GM12878 (cell line): ENCODE results near the gene FFAR3. TPM values are rescaled to one million over a fixed set of nuclear protein-coding genes. Genes with fewer than 3 reads are reported as not detected.

Experiments
- ATAC-seq: fragments of 200-7000 bp; cut with Tn5 transposase; 3 replicates; pipeline ENCODE4 v1.9.1; 2020; ENCODE audit warnings: mild to moderate bottlenecking, moderate library complexity
- BruUV-seq: library from RNA; stranded (reverse); fragments of 400-500 nt; replicated peaks from 2 replicates; lab custom pipeline; 2021; lab: Mats Ljungman, UMichigan
- CTCF ChIA-PET: fragments of 300-600 bp; sonication (Branson Sonifier 250); formaldehyde crosslinking; extraction: SDS; loops from one replicate; lab custom pipeline; 2021; ENCODE audit warnings: inconsistent platforms; lab: Yijun Ruan, JAX
- POLR2A ChIA-PET: fragments of 350-600 bp; formaldehyde crosslinking; extraction: SDS; loops from one replicate; lab custom pipeline; 2021; ENCODE audit warnings: inconsistent platforms; lab: Charles Lee
- RAD21 ChIA-PET: fragments of 300-600 bp; sonication (Branson Sonifier 250); formaldehyde crosslinking; loops from one replicate; lab custom pipeline; 2023; ENCODE audit warnings: antibody characterized with exemption; ENCODE audit not compliant: unreplicated experiment; lab: Charles Lee
- SMC1A ChIA-PET: fragments of 300-600 bp; sonication (Branson Sonifier 250); formaldehyde crosslinking; loops from one replicate; lab custom pipeline; 2023; ENCODE audit not compliant: unreplicated experiment, uncharacterized antibody; lab: Charles Lee
- DNase-seq: peaks from one replicate; pipeline ENCODE4 v3.0.0-alpha.2; 2011; ENCODE audit warnings: low read depth, low spot score
- FAIRE-seq: peaks from 3 replicates; lab custom pipeline; 2011; peaks lifted over from hg19 to GRCh38; lab: Jason Lieb, UNC
- H2AFZ ChIP-seq: 2 replicates; pipeline ENCODE4 v1.6.0; 2011; ENCODE audit warnings: low read depth, low read length, control low read depth; ENCODE audit not compliant: control insufficient read depth
- H3K27ac ChIP-seq: 2 replicates; pipeline ENCODE4 v1.5.1; 2011; ENCODE audit warnings: control low read depth; ENCODE audit not compliant: control insufficient read depth, insufficient read depth
- H3K27me3 ChIP-seq, 2 experiments: replicated peaks in 1 of 2; 2 replicates each; pipeline versions ENCODE4 v1.6.0 to v1.6.1; 2011; ENCODE audit warnings: low read length in 1 of 2; ENCODE audit not compliant: control insufficient read depth in 2 of 2, insufficient read depth in 2 of 2
- H3K36me3 ChIP-seq, 2 experiments: 2 replicates each; pipeline ENCODE4 v1.5.1; 2011; ENCODE audit warnings: low read length in 1 of 2; ENCODE audit not compliant: control insufficient read depth in 2 of 2, insufficient read depth in 2 of 2
- H3K4me1 ChIP-seq: 2 replicates; pipeline ENCODE4 v1.6.1; 2011; ENCODE audit warnings: mild to moderate bottlenecking, low read length, moderate library complexity, mixed read lengths; ENCODE audit not compliant: control insufficient read depth, insufficient read depth
- H3K4me2 ChIP-seq: 2 replicates; pipeline ENCODE4 v1.6.0; 2011; ENCODE audit warnings: control low read depth; ENCODE audit not compliant: control insufficient read depth, insufficient read depth
- H3K4me3 ChIP-seq: fragments of 200-600 bp; sonication (generic); 2 replicates; pipeline ENCODE4 v1.5.1; 2016
- H3K79me2 ChIP-seq: 2 replicates; pipeline ENCODE4 v1.6.0; 2011; ENCODE audit warnings: low read length; ENCODE audit not compliant: control insufficient read depth, insufficient read depth
- H3K9ac ChIP-seq: 2 replicates; pipeline ENCODE4 v1.8.0; 2011; ENCODE audit warnings: low read length, control low read depth, mixed read lengths; ENCODE audit not compliant: control insufficient read depth, insufficient read depth
- H3K9me3 ChIP-seq: replicated peaks from 3 replicates; pipeline ENCODE4 v1.5.1; 2011; ENCODE audit warnings: mild to moderate bottlenecking, low read length; ENCODE audit not compliant: control insufficient read depth, insufficient read depth
- H4K20me1 ChIP-seq: 2 replicates; pipeline ENCODE4 v1.6.0; 2011; ENCODE audit not compliant: control insufficient read depth, insufficient read depth
- CTCF ChIP-seq, 3 experiments: IDR thresholded peaks in 2 of 3; conservative IDR thresholded peaks in 1 of 3; 2 replicates each; pipeline ENCODE4 v1.5.1; 2011; ENCODE audit warnings: low read depth in 3 of 3, low read length in 3 of 3, mild to moderate bottlenecking in 3 of 3, control low read depth in 2 of 3, moderate library complexity in 2 of 3, inconsistent platforms in 1 of 3, mixed read lengths in 1 of 3; ENCODE audit not compliant: control insufficient read depth in 2 of 3, insufficient read depth in 1 of 3; ENCODE audit errors: extremely low read depth in 1 of 3
- LARP7 ChIP-seq: fragments of 450-650 bp; IDR thresholded peaks from 2 replicates; pipeline ENCODE4 v1.6.1; 2017; ENCODE audit warnings: mild to moderate bottlenecking
- PML ChIP-seq: IDR thresholded peaks from 2 replicates; pipeline ENCODE4 v1.6.1; 2012; ENCODE audit warnings: low read length, inconsistent platforms
- RAD21 ChIP-seq: IDR thresholded peaks from 2 replicates; pipeline ENCODE4 v1.6.1; 2011; ENCODE audit warnings: mild to moderate bottlenecking, low read depth, low read length, moderate library complexity; ENCODE audit not compliant: insufficient read depth
- SMC3 ChIP-seq: IDR thresholded peaks from 2 replicates; pipeline ENCODE4 v1.6.1; 2011; ENCODE audit warnings: low read length, improper control_type of control experiment, borderline replicate concordance
- WGBS: methylation state at CpG from one replicate; pipeline ENCODE4 v1.1.6; 2016; ENCODE audit warnings: low lambda C conversion rate; ENCODE audit not compliant: insufficient replicate concordance, insufficient coverage; ENCODE audit errors: missing lambda C conversion rate; 5-methylcytosine and 5-hydroxymethylcytosine counted together
- in situ Hi-C: fragments of 300-500 bp; cut with MboI; formaldehyde crosslinking; loops from 9 replicates; pipeline ENCODE4 v1.14.3; 2018; ENCODE audit warnings: mixed read lengths
- intact Hi-C: fragments of 100-400 bp; cut with micrococcal nuclease; formaldehyde crosslinking; loops from one replicate; pipeline ENCODE4 v1.14.2; 2022; ENCODE audit not compliant: unreplicated experiment
- polyA plus RNA-seq, 11 experiments: library from polyadenylated mRNA; depleted of rRNA in 4 of 11; unstranded in 6 of 11; stranded (reverse) in 5 of 11; fragments of >200 nt; fragmentation: Nextera tagmentation in 4 of 11; fragmentation: Illumina TruSeq in 1 of 11; extraction: Ambion mirVana in 4 of 11; extraction: Trizol in 1 of 11; gene quantifications; 1 replicate in 1 of 11; 2 replicates in 10 of 11; pipeline versions ENCODE4 v1.2.1 to v1.2.3, GENCODE V29; 2011 to 2016; ENCODE audit warnings: inconsistent platforms in 2 of 11, missing spikeins in 2 of 11, low read depth in 1 of 11
- total RNA-seq, 4 experiments: library from RNA; depleted of rRNA in 3 of 4; stranded (reverse); fragments of >200 nt in 3 of 4; fragmentation: Illumina TruSeq in 1 of 4; extraction: Trizol in 1 of 4; gene quantifications; 2 replicates each; pipeline versions ENCODE4 v1.2.1 to v1.2.3, GENCODE V29; 2013 to 2021

The FFAR3 gene
- total and polyA plus RNA-seq, 10 of the 15 experiments (the other 5 are each of a cell fraction or from before 2014, with no cell fraction given), result 0.15 to 0.18 TPM; not detected in 8

- Histone ChIP-seq H2AFZ (no peak overlapping the region), H3K27me3 (no peaks in the 10 kb centered on the region), H3K4me3 (no peak overlapping the region), H3K4me1 (peaks cover 20% of the 10 kb centered on the region), H3K9me3 (no peaks in the 10 kb centered on the region), H3K36me3 (no peaks in the 10 kb centered on the region), H3K79me2 (no peaks in the 10 kb centered on the region), H3K27ac (no peak overlapping the region), H3K4me2 (no peak overlapping the region), H3K9ac (no peak overlapping the region), H4K20me1 (no peaks in the 10 kb centered on the region)
- no peak for FAIRE-seq
- ATAC-seq, result peak; percentile 33; the same call in 2 of the 3 replicates
- intact Hi-C loops, result no loop called here
- no TSS peak for BruUV-seq
- no peak for DNase-seq
- ChIA-PET RAD21 (interaction anchor here (1.0 to 1.6 kb wide), 4 partner anchors 32 to 179 kb away, joined by 3 read pairs; partner anchors contain the start of gene FFAR1), SMC1A (interaction anchor here (0.5 to 11.0 kb wide), 8 partner anchors 8 to 193 kb away, joined by 3 to 122 read pairs (median 4); partner anchors contain the start of gene CD22), POLR2A (interaction anchor here (1.3 kb wide), 1 partner anchor 11 kb away, joined by 5 read pairs; no protein-coding TSS in a partner anchor), CTCF (interaction anchor here (0.6 to 2.5 kb wide), 11 partner anchors 12 to 179 kb away, joined by 3 to 9 read pairs (median 4); partner anchors contain the start of gene FFAR1)
- WGBS, result 79% methylated on average over 9 of the region's 9 CpGs
- in situ Hi-C loops, result no loop called here
- TF ChIP-seq LARP7, result no peak
- peak; percentile 13; the same call in 1 of the 2 replicates for TF ChIP-seq SMC3
- peak; percentile 38; the same call in 1 of the 2 replicates for TF ChIP-seq RAD21
- no peak for TF ChIP-seq PML
- peak in 2 of 3 experiments; percentile 10 to 33; a peak in 1 of 6 replicates for TF ChIP-seq CTCF (IDR thresholded peaks at IDR 0.05 in 2 of 3, conservative IDR thresholded peaks at IDR 0.05 in 1 of 3; ENCODE audit: control insufficient read depth in 2 of 3, extremely low read depth in 1 of 3, insufficient read depth in 1 of 3, low read depth in 3 of 3, low read length in 3 of 3)
Observed at GRCh38 chr19:35315883-35316282, 42.4 kb upstream of the FFAR3 start.
